H1 (cell line): ENCODE results near the gene RGS6. TPM values are rescaled to one million over a fixed set of nuclear protein-coding genes. Genes with fewer than 3 reads are reported as not detected.

Experiments used
- CTBP2 ChIP-seq: IDR thresholded peaks from 2 replicates; pipeline ENCODE4 v1.7.0; 2011; ENCODE audit warnings: borderline replicate concordance, mild to moderate bottlenecking, moderate library complexity, mixed read lengths, low read length; ENCODE audit not compliant: insufficient read depth, insufficient read length
- SAP30 ChIP-seq: fragments of 300-600 bp; sonication (generic); IDR thresholded peaks from 2 replicates; pipeline ENCODE4 v1.7.1; 2012; ENCODE audit warnings: low read length, moderate library complexity, mild to moderate bottlenecking, inconsistent platforms; ENCODE audit not compliant: insufficient read depth, insufficient replicate concordance
- polyA plus RNA-seq, 7 experiments: library from polyadenylated mRNA; depleted of rRNA in 3 of 7; stranded (reverse) in 5 of 7; unstranded in 2 of 7; fragments of >200 nt in 5 of 7; fragments of 200-250 nt in 2 of 7; gene quantifications; 1 replicate in 5 of 7; 2 replicates in 1 of 7; 4 replicates in 1 of 7; pipeline versions ENCODE4 v1.2.1 to v1.2.3, GENCODE V29; 2011 to 2013; ENCODE audit warnings: missing spikeins in 2 of 7, mixed read lengths in 2 of 7
- total RNA-seq: library from RNA; stranded (reverse); fragmentation: NEBNext Ultra II Directional; extraction: Animal tissue kit (Norgen Biotek cat#: 25700); gene quantifications from 2 replicates; pipeline ENCODE4 v1.2.1, GENCODE V29; 2021

Gene RGS6
- total and polyA plus RNA-seq, 2 of the 8 experiments (the other 6 are each of a cell fraction or from before 2014, with no cell fraction given), result 0.26 to 1.1 TPM

GRCh38 chr14:72352012-72352411, 419.8 kb downstream of the RGS6 start (continued):
- TF ChIP-seq SAP30 (no peak), CTBP2 (no peak)
